Activated CD8-positive, alpha-beta memory T cell treated with anti-CD3 and anti-CD28 coated beads for 36 hours (primary cell): Measurements from ENCODE around the gene CNOT11. TPM values are rescaled to one million over a fixed set of nuclear protein-coding genes. Genes with fewer than 3 reads are reported as not detected.
"Not testable (repeated sequence)": the region's sequence is repeated elsewhere in the genome, so short reads cannot be mapped to it uniquely, and the experiment has no call there.

Experiments
- CTCF ChIA-PET: fragments of 350-600 bp; sonication (Branson Sonifier 250); formaldehyde crosslinking; loops from one replicate; lab custom pipeline; 2021; ENCODE audit warnings: antibody characterized with exemption; lab: Charles Lee
- POLR2A ChIA-PET: fragments of 350-600 bp; sonication (Branson Sonifier 250); formaldehyde crosslinking; loops from one replicate; lab custom pipeline; 2021; ENCODE audit warnings: antibody characterized with exemption; lab: Charles Lee
- total RNA-seq, 2 experiments: library from RNA; stranded (reverse); gene quantifications; one replicate each; pipeline ENCODE4 v1.2.3, GENCODE V29; 2021

The CNOT11 gene
- total RNA-seq, 2 experiments from 2014 or later: 65.2 to 68.7 TPM

- POLR2A ChIA-PET: not testable (repeated sequence)
These were observed 12.0 kb upstream of the CNOT11 start for GRCh38 chr2:101240694-101241093.

GRCh38 chr2:101241158-101241557 lies 11.5 kb upstream of the CNOT11 start:
- ChIA-PET POLR2A (no interaction called here), CTCF (no interaction called here)

More at GRCh38 chr2:101240694-101241093, 12.0 kb upstream of the CNOT11 start:
- CTCF ChIA-PET: not testable (repeated sequence)

- CTCF ChIA-PET: interaction anchor here (0.7 kb wide), 1 partner anchor 48 kb away, joined by 3 read pairs; no protein-coding TSS in a partner anchor
- POLR2A ChIA-PET: interaction anchor here (0.6 kb wide), 1 partner anchor 215 kb away, joined by 3 read pairs; no protein-coding TSS in a partner anchor
These were observed 8.3 kb upstream of the CNOT11 start for GRCh38 chr2:101244373-101244772.

- ChIA-PET POLR2A (interaction anchor here (0.6 to 0.7 kb wide), 2 partner anchors 216 to 338 kb away, joined by 3 to 5 read pairs; no protein-coding TSS in a partner anchor), CTCF (interaction anchor here (0.6 to 0.7 kb wide), 2 partner anchors 49 to 525 kb away, joined by 3 read pairs; no protein-coding TSS in a partner anchor)
These were observed 7.8 kb upstream of the CNOT11 start for GRCh38 chr2:101244899-101245298.

- CTCF ChIA-PET: interaction anchor here (0.6 kb wide), 1 partner anchor 524 kb away, joined by 3 read pairs; no protein-coding TSS in a partner anchor
These were observed 7.2 kb upstream of the CNOT11 start for GRCh38 chr2:101245468-101245867.

GRCh38 chr2:101248756-101249155 lies 3.9 kb upstream of the CNOT11 start:
- CTCF ChIA-PET, POLR2A ChIA-PET: not testable (repeated sequence)

More at GRCh38 chr2:101245468-101245867, 7.2 kb upstream of the CNOT11 start:
- POLR2A ChIA-PET: interaction anchor here (0.7 kb wide), 1 partner anchor 339 kb away, joined by 5 read pairs; no protein-coding TSS in a partner anchor

GRCh38 chr2:101249826-101250225 lies 2.9 kb upstream of the CNOT11 start:
- POLR2A ChIA-PET: no interaction called here

GRCh38 chr2:101251246-101251781 lies 1.4 kb upstream of the CNOT11 start:
- CTCF ChIA-PET: interaction anchor here (1.0 kb wide), 1 partner anchor 27 kb away, joined by 4 read pairs; no protein-coding TSS in a partner anchor
- POLR2A ChIA-PET: not testable (repeated sequence)

More at GRCh38 chr2:101249826-101250225, 2.9 kb upstream of the CNOT11 start:
- CTCF ChIA-PET: no interaction called here

GRCh38 chr2:101251844-101252407 lies 760 bp upstream of the CNOT11 start:
- CTCF ChIA-PET: interaction anchor here (0.6 to 1.2 kb wide), 2 partner anchors 99 to 135 kb away, joined by 3 read pairs; no protein-coding TSS in a partner anchor
- POLR2A ChIA-PET: interaction anchor here (2.9 kb wide), 1 partner anchor 57 kb away, joined by 15 read pairs; the partner anchor contains the start of gene RNF149

- POLR2A ChIA-PET: interaction anchor here (0.6 to 2.9 kb wide), 7 partner anchors 8 to 82 kb away, joined by 3 to 15 read pairs (median 5); partner anchors contain the start of gene RNF149
These were observed 472 bp downstream of the CNOT11 start for GRCh38 chr2:101253013-101253702.

GRCh38 chr2:101253703-101254450 lies 1.2 kb downstream of the CNOT11 start:
- CTCF ChIA-PET: interaction anchor here (1.0 to 1.4 kb wide), 3 partner anchors 18 to 55 kb away, joined by 3 to 5 read pairs (median 4); partner anchors contain the start of gene RNF149
- POLR2A ChIA-PET: interaction anchor here (0.7 to 2.9 kb wide), 6 partner anchors 8 to 81 kb away, joined by 3 to 15 read pairs (median 6); partner anchors contain the start of gene RNF149

More at GRCh38 chr2:101253013-101253702, 472 bp downstream of the CNOT11 start:
- CTCF ChIA-PET: interaction anchor here (0.5 to 1.4 kb wide), 6 partner anchors 18 to 137 kb away, joined by 3 to 5 read pairs (median 4); partner anchors contain the start of gene RNF149

- ChIA-PET POLR2A (no interaction called here), CTCF (no interaction called here)
These were observed 2.8 kb downstream of the CNOT11 start for GRCh38 chr2:101255501-101255900.

- CTCF ChIA-PET: interaction anchor here (1.0 kb wide), 1 partner anchor 15 kb away, joined by 3 read pairs; no protein-coding TSS in a partner anchor
- POLR2A ChIA-PET: no interaction called here
These were observed 3.6 kb downstream of the CNOT11 start for GRCh38 chr2:101256316-101256715.

- ChIA-PET CTCF (interaction anchor here (1.0 kb wide), 1 partner anchor 36 kb away, joined by 3 read pairs; no protein-coding TSS in a partner anchor), POLR2A (no interaction called here)
These were observed 6.1 kb downstream of the CNOT11 start for GRCh38 chr2:101258804-101259203.

GRCh38 chr2:101262142-101262541 lies 9.5 kb downstream of the CNOT11 start:
- ChIA-PET POLR2A (interaction anchor here (1.1 kb wide), 1 partner anchor 8 kb away, joined by 7 read pairs; no protein-coding TSS in a partner anchor), CTCF (interaction anchor here (0.6 to 0.7 kb wide), 2 partner anchors 10 to 143 kb away, joined by 3 read pairs; no protein-coding TSS in a partner anchor)

- ChIA-PET CTCF (no interaction called here), POLR2A (no interaction called here)
These were observed 10.7 kb downstream of the CNOT11 start for GRCh38 chr2:101263377-101263800.

GRCh38 chr2:101264360-101264939 lies 11.8 kb downstream of the CNOT11 start:
- ChIA-PET CTCF (no interaction called here), POLR2A (no interaction called here)
